ENCODE results near the gene MBOAT2.

DNA sequence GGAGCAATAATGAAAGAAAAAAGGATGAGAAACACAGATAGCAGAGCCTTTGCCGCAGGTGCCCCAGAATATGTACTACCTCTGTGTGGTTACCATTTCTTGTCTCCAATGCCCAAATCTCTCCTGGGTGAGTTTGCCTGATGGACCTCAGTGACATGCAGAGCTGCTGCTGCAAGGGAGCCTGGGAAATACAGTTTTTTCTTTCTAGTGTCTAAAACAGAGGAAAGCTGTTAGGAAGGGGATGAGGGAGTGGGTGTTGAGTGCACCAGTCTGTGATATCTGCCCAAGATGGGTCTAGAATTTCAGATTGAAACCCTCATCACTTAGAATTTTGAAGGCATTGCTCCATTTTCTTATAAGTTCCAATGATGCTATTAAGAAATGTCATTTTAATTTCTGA, 9.9 kb upstream of the MBOAT2 start:
- TF ChIP-seq, protein P1, sequence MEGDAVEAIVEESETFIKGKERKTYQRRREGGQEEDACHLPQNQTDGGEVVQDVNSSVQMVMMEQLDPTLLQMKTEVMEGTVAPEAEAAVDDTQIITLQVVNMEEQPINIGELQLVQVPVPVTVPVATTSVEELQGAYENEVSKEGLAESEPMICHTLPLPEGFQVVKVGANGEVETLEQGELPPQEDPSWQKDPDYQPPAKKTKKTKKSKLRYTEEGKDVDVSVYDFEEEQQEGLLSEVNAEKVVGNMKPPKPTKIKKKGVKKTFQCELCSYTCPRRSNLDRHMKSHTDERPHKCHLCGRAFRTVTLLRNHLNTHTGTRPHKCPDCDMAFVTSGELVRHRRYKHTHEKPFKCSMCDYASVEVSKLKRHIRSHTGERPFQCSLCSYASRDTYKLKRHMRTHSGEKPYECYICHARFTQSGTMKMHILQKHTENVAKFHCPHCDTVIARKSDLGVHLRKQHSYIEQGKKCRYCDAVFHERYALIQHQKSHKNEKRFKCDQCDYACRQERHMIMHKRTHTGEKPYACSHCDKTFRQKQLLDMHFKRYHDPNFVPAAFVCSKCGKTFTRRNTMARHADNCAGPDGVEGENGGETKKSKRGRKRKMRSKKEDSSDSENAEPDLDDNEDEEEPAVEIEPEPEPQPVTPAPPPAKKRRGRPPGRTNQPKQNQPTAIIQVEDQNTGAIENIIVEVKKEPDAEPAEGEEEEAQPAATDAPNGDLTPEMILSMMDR (IDR thresholded peaks at IDR 0.05): no peak
- TF ChIP-seq POLR2A (IDR thresholded peaks at IDR 0.05): no peak
